Endothelial cell (in vitro differentiated cells): ENCODE results near the gene RUBCNL. TPM values are rescaled to one million over a fixed set of nuclear protein-coding genes. Genes with fewer than 3 reads are reported as not detected.

ENCODE experiments used
- DNase-seq: peaks from one replicate; pipeline ENCODE4 v3.0.0; 2021; ENCODE audit warnings: low spot score
- H3K27ac Mint-ChIP-seq: one replicate; pipeline ENCODE4 v1.8.0; 2021; ENCODE audit warnings: mixed read lengths, inconsistent platforms; ENCODE audit not compliant: unreplicated experiment
- H3K27me3 Mint-ChIP-seq: one replicate; pipeline ENCODE4 v1.8.0; 2021; ENCODE audit warnings: mild to moderate bottlenecking, moderate library complexity, mixed read lengths, inconsistent platforms; ENCODE audit not compliant: unreplicated experiment
- H3K36me3 Mint-ChIP-seq: one replicate; pipeline ENCODE4 v1.8.0; 2021; ENCODE audit warnings: mild to moderate bottlenecking, low read depth, mixed read lengths, inconsistent platforms; ENCODE audit not compliant: unreplicated experiment
- H3K4me1 Mint-ChIP-seq: one replicate; pipeline ENCODE4 v1.8.0; 2021; ENCODE audit warnings: mild to moderate bottlenecking, mixed read lengths, inconsistent platforms; ENCODE audit not compliant: unreplicated experiment
- H3K4me3 Mint-ChIP-seq: one replicate; pipeline ENCODE4 v1.8.0; 2021; ENCODE audit warnings: mild to moderate bottlenecking, mixed read lengths, inconsistent platforms; ENCODE audit not compliant: unreplicated experiment
- H3K9me3 Mint-ChIP-seq: one replicate; pipeline ENCODE4 v1.8.0; 2021; ENCODE audit warnings: mixed read lengths, inconsistent platforms; ENCODE audit not compliant: unreplicated experiment
- total RNA-seq: library from RNA; stranded (reverse); fragmentation: NEBNext Ultra II Directional; extraction: Animal tissue kit (Norgen Biotek cat#: 25700); gene quantifications from one replicate; pipeline ENCODE4 v1.2.1, GENCODE V29; 2021; ENCODE audit not compliant: unreplicated experiment
- TF ChIP-seq, protein P1 (sequence below): fragments of 200-600 bp; sonication (generic); IDR thresholded peaks from one replicate; pipeline ENCODE4 v1.5.0; 2021; ENCODE audit warnings: antibody characterized with exemption; ENCODE audit not compliant: unreplicated experiment

RUBCNL gene
- total RNA-seq, 1 donor from 2014 or later, result 0.31 TPM

- Mint-ChIP-seq H3K36me3 (no peaks in the 10 kb centered on the region), H3K4me3 (no peak overlapping the region), H3K27me3 (no peaks in the 10 kb centered on the region), H3K9me3 (no peaks in the 10 kb centered on the region), H3K27ac (no peak overlapping the region), H3K4me1 (peaks cover 9% of the 10 kb centered on the region)
- TF ChIP-seq, protein P1, sequence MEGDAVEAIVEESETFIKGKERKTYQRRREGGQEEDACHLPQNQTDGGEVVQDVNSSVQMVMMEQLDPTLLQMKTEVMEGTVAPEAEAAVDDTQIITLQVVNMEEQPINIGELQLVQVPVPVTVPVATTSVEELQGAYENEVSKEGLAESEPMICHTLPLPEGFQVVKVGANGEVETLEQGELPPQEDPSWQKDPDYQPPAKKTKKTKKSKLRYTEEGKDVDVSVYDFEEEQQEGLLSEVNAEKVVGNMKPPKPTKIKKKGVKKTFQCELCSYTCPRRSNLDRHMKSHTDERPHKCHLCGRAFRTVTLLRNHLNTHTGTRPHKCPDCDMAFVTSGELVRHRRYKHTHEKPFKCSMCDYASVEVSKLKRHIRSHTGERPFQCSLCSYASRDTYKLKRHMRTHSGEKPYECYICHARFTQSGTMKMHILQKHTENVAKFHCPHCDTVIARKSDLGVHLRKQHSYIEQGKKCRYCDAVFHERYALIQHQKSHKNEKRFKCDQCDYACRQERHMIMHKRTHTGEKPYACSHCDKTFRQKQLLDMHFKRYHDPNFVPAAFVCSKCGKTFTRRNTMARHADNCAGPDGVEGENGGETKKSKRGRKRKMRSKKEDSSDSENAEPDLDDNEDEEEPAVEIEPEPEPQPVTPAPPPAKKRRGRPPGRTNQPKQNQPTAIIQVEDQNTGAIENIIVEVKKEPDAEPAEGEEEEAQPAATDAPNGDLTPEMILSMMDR, result no peak
- DNase-seq, result no peak
Measured at GRCh38 chr13:46293436-46293835, 93.6 kb downstream of the RUBCNL start.

Other genes with a start within 250 kb of the RUBCNL start
- gene LCP1, start 205.1 kb downstream of the RUBCNL start, total RNA-seq, result 11.9 TPM
- not detected for gene LRRC63, start 175.3 kb downstream of the RUBCNL start, total RNA-seq
- gene LRCH1, start 165.9 kb upstream of the RUBCNL start, total RNA-seq, result 45.6 TPM